ENCODE data around the gene PDIA6. TPM values are rescaled to one million over a fixed set of nuclear protein-coding genes. Genes with fewer than 3 reads are reported as not detected.

PDIA6 gene
- total and polyA plus RNA-seq, 2 donors (not counting 1 experiment from before 2014, with no cell fraction given), result 23.8 to 53.8 TPM

- Histone ChIP-seq H3K9ac (ENCODE audit: low read length) (no peak overlapping the region), H3K4me1 (ENCODE audit: control insufficient read depth in 2 of 2, insufficient read depth in 2 of 2, low read length in 2 of 2) (no peaks in the 10 kb centered on the region), H3K27ac (ENCODE audit: low read length in 2 of 2) (no peak overlapping the region), H4K20me1 (ENCODE audit: control insufficient read depth, insufficient read depth, low read length, poor library complexity, severe bottlenecking) (no peaks in the 10 kb centered on the region), H3K4me2 (replicated peaks; ENCODE audit: low read depth, low read length, poor library complexity, severe bottlenecking) (no peak overlapping the region), H3K9me3 (ENCODE audit: control extremely low read depth in 1 of 3, control insufficient read depth in 2 of 3, insufficient read depth in 1 of 3, low read length in 2 of 3) (peaks cover 0 to 21% (median 13%) of the 10 kb centered on the region in 3 donors), H3K36me3 (replicated peaks in 1 of 2; ENCODE audit: control extremely low read depth in 1 of 2, control insufficient read depth in 1 of 2, extremely low read depth in 1 of 2, insufficient read depth in 2 of 2, low read length in 1 of 2) (no peaks in the 10 kb centered on the region), H3K27me3 (replicated peaks in 1 of 4; ENCODE audit: control extremely low read depth in 1 of 4, control insufficient read depth in 3 of 4, insufficient read depth in 4 of 4, low read length in 3 of 4) (peaks cover 0 to 17% (median 0%) of the 10 kb centered on the region in 4 experiments), H2AFZ (ENCODE audit: insufficient read depth, low read depth, low read length, poor library complexity, severe bottlenecking) (no peak overlapping the region), H3K79me2 (ENCODE audit: control insufficient read depth, insufficient read depth, low read length) (no peaks in the 10 kb centered on the region), H3K4me3 (ENCODE audit: control extremely low read depth in 1 of 5, extremely low read depth in 1 of 5, insufficient read depth in 1 of 5, low read depth in 2 of 5, low read length in 4 of 5) (no peak overlapping the region)
- ATAC-seq (ENCODE audit: low read depth), result no peak
- WGBS (ENCODE audit: insufficient coverage), result 92% methylated on average over 8 of the region's 13 CpGs
- no peak for TF ChIP-seq CTCF (IDR thresholded peaks at IDR 0.05)
- intact Hi-C loops (cut with micrococcal nuclease), result no loop called here
- POLR2A ChIA-PET, result no interaction called here
- peaks cover 7% of the 10 kb centered on the region for H3K9me3 Mint-ChIP-seq (ENCODE audit: insufficient read depth)
- no peaks in the 10 kb centered on the region for H3K4me1 Mint-ChIP-seq
- peaks cover 28% of the 10 kb centered on the region for H3K27me3 Mint-ChIP-seq
- H3K4me3 Mint-ChIP-seq, result no peak overlapping the region
- no peak overlapping the region for H3K27ac Mint-ChIP-seq
- DNase-seq, result no peak
- CTCF ChIA-PET, result no interaction called here
These were observed 33.7 kb upstream of the PDIA6 start for GRCh38 chr2:10846110-10846861.

GRCh38 chr2:10845640-10846039, 33.1 kb upstream of the PDIA6 start:
- H3K4me3 Mint-ChIP-seq, result no peak overlapping the region
- ATAC-seq (ENCODE audit: low read depth) (no peak), DNase-seq (no peak)
- peaks cover 9% of the 10 kb centered on the region for H3K9me3 Mint-ChIP-seq (ENCODE audit: insufficient read depth)
- no peaks in the 10 kb centered on the region for H3K4me1 Mint-ChIP-seq
- no peak overlapping the region for H3K9ac ChIP-seq (ENCODE audit: low read length)
- ChIA-PET CTCF (no interaction called here), POLR2A (no interaction called here)
- intact Hi-C loops (cut with micrococcal nuclease), result no loop called here
- no peak overlapping the region for H2AFZ ChIP-seq (ENCODE audit: insufficient read depth, low read depth, low read length, poor library complexity, severe bottlenecking)
- peaks cover 0 to 27% (median 20%) of the 10 kb centered on the region in 3 donors for H3K9me3 ChIP-seq (ENCODE audit: control extremely low read depth in 1 of 3, control insufficient read depth in 2 of 3, insufficient read depth in 1 of 3, low read length in 2 of 3)
- H3K4me1 ChIP-seq (ENCODE audit: control insufficient read depth in 2 of 2, insufficient read depth in 2 of 2, low read length in 2 of 2), result no peaks in the 10 kb centered on the region
- H3K27ac ChIP-seq (ENCODE audit: low read length in 2 of 2), result no peak overlapping the region
- no peaks in the 10 kb centered on the region for H3K36me3 ChIP-seq (replicated peaks in 1 of 2; ENCODE audit: control extremely low read depth in 1 of 2, control insufficient read depth in 1 of 2, extremely low read depth in 1 of 2, insufficient read depth in 2 of 2, low read length in 1 of 2)
- peaks cover 0 to 17% (median 0%) of the 10 kb centered on the region in 4 experiments for H3K27me3 ChIP-seq (replicated peaks in 1 of 4; ENCODE audit: control extremely low read depth in 1 of 4, control insufficient read depth in 3 of 4, insufficient read depth in 4 of 4, low read length in 3 of 4)
- WGBS (ENCODE audit: insufficient coverage), result 90% methylated on average over 4 of the region's 4 CpGs
- no peak overlapping the region for H3K27ac Mint-ChIP-seq
- TF ChIP-seq EZH2 (IDR thresholded peaks at IDR 0.05; ENCODE audit: borderline replicate concordance, insufficient read depth, low read depth, low read length, poor library complexity, severe bottlenecking), result no peak
- H4K20me1 ChIP-seq (ENCODE audit: control insufficient read depth, insufficient read depth, low read length, poor library complexity, severe bottlenecking), result no peaks in the 10 kb centered on the region
- no peaks in the 10 kb centered on the region for H3K79me2 ChIP-seq (ENCODE audit: control insufficient read depth, insufficient read depth, low read length)
- peaks cover 28% of the 10 kb centered on the region for H3K27me3 Mint-ChIP-seq
- H3K4me3 ChIP-seq (ENCODE audit: control extremely low read depth in 1 of 5, extremely low read depth in 1 of 5, insufficient read depth in 1 of 5, low read depth in 2 of 5, low read length in 4 of 5), result no peak overlapping the region
- no peak overlapping the region for H3K4me2 ChIP-seq (replicated peaks; ENCODE audit: low read depth, low read length, poor library complexity, severe bottlenecking)

All from B cell (primary cell).